ENCODE data around the gene GAS2L2. TPM values are rescaled to one million over a fixed set of nuclear protein-coding genes. Genes with fewer than 3 reads are reported as not detected.

Gene GAS2L2
- polyA plus RNA-seq, 1 donor from 2014 or later: 0.38 TPM

- Histone ChIP-seq H3K9ac (ENCODE audit: low read length) (no peak overlapping the region), H3K4me2 (ENCODE audit: low read length) (no peak overlapping the region), H3K79me2 (replicated peaks; ENCODE audit: insufficient read depth, low read length) (no peaks in the 10 kb centered on the region), H3K27me3 (ENCODE audit: insufficient read depth, low read depth, low read length) (peaks cover 36% of the 10 kb centered on the region), H3K9me3 (ENCODE audit: low read length) (no peaks in the 10 kb centered on the region), H3K9me2 (ENCODE audit: insufficient read depth, low read length) (no peaks in the 10 kb centered on the region), H3K4me3 (ENCODE audit: low read length) (no peak overlapping the region), H3K27ac (ENCODE audit: low read length) (no peak overlapping the region), H2AFZ (ENCODE audit: low read depth, low read length) (no peak overlapping the region), H3K36me3 (ENCODE audit: insufficient read depth, low read length) (no peaks in the 10 kb centered on the region), H4K20me1 (ENCODE audit: insufficient read depth) (no peaks in the 10 kb centered on the region), H3F3A (ENCODE audit: insufficient read depth, low read length, poor library complexity, severe bottlenecking) (no peaks in the 10 kb centered on the region)
- TF ChIP-seq POLR2AphosphoS5 (IDR thresholded peaks at IDR 0.05) (no peak), REST (IDR thresholded peaks at IDR 0.05; ENCODE audit: borderline replicate concordance) (no peak), RAD21 (conservative IDR thresholded peaks at IDR 0.05) (no peak), CTCF (IDR thresholded peaks at IDR 0.05; ENCODE audit: poor library complexity, severe bottlenecking) (no peak), SMC3 (conservative IDR thresholded peaks at IDR 0.05; ENCODE audit: poor library complexity) (no peak)
Observed at GRCh38 chr17:35799942-35800341, 46.9 kb upstream of the GAS2L2 start.

DNA sequence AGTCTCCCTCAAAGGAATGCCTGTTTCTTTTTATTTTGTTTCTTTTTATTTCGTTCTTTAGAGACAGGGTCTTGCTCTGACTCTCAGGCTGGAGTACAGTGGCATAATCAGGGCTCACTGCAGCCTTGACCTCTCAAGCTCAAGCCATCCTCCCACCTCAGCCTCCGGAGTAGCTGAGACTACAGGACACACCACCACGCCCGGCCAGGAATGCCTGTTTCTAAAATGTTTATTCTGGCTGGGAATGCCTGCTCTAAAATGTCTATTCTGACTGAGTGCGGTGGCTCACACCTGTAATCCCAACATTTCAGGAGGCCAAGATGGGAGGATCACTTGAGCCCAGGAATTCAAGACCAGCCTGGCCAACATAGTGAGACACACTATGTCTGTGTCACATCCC lies 44.9 kb upstream of the GAS2L2 start:
- Histone ChIP-seq H3K27ac (ENCODE audit: low read length) (no peak overlapping the region), H2AFZ (ENCODE audit: low read depth, low read length) (no peak overlapping the region), H3F3A (ENCODE audit: insufficient read depth, low read length, poor library complexity, severe bottlenecking) (no peaks in the 10 kb centered on the region), H3K79me2 (replicated peaks; ENCODE audit: insufficient read depth, low read length) (no peaks in the 10 kb centered on the region), H4K20me1 (ENCODE audit: insufficient read depth) (no peaks in the 10 kb centered on the region), H3K9ac (ENCODE audit: low read length) (no peak overlapping the region), H3K9me3 (ENCODE audit: low read length) (no peaks in the 10 kb centered on the region), H3K27me3 (ENCODE audit: insufficient read depth, low read depth, low read length) (peaks cover 56% of the 10 kb centered on the region), H3K4me3 (ENCODE audit: low read length) (no peak overlapping the region), H3K4me2 (ENCODE audit: low read length) (no peak overlapping the region), H3K9me2 (ENCODE audit: insufficient read depth, low read length) (no peaks in the 10 kb centered on the region), H3K36me3 (ENCODE audit: insufficient read depth, low read length) (no peaks in the 10 kb centered on the region)
- TF ChIP-seq EZH2 (IDR thresholded peaks at IDR 0.05; ENCODE audit: borderline replicate concordance, insufficient read depth, low read length, poor library complexity, severe bottlenecking) (no peak), TAF1 (IDR thresholded peaks at IDR 0.05; ENCODE audit: low read depth) (no peak)

GRCh38 chr17:35797370-35797769 lies 44.3 kb upstream of the GAS2L2 start:
- TF ChIP-seq RAD21 (conservative IDR thresholded peaks at IDR 0.05) (no peak), TAF1 (IDR thresholded peaks at IDR 0.05; ENCODE audit: low read depth) (no peak), EP300 (conservative IDR thresholded peaks at IDR 0.05; ENCODE audit: poor library complexity, severe bottlenecking) (no peak), REST (IDR thresholded peaks at IDR 0.05; ENCODE audit: borderline replicate concordance) (no peak), POLR2AphosphoS5 (IDR thresholded peaks at IDR 0.05) (no peak), CTCF (IDR thresholded peaks at IDR 0.05; ENCODE audit: poor library complexity, severe bottlenecking) (no peak), SMC3 (conservative IDR thresholded peaks at IDR 0.05; ENCODE audit: poor library complexity) (no peak), MXI1 (conservative IDR thresholded peaks at IDR 0.05; ENCODE audit: poor library complexity, severe bottlenecking) (no peak)
- H3K27me3 ChIP-seq (ENCODE audit: insufficient read depth, low read depth, low read length): peaks cover 57% of the 10 kb centered on the region
- H3K79me2 ChIP-seq (replicated peaks; ENCODE audit: insufficient read depth, low read length): no peaks in the 10 kb centered on the region

More at GRCh38 chr17:35797370-35797769, 44.3 kb upstream of the GAS2L2 start:
- Histone ChIP-seq H3K27ac (ENCODE audit: low read length) (no peak overlapping the region), H3K9ac (ENCODE audit: low read length) (no peak overlapping the region), H3K9me2 (ENCODE audit: insufficient read depth, low read length) (no peaks in the 10 kb centered on the region), H4K20me1 (ENCODE audit: insufficient read depth) (no peaks in the 10 kb centered on the region), H3K4me2 (ENCODE audit: low read length) (no peak overlapping the region), H2AFZ (ENCODE audit: low read depth, low read length) (no peak overlapping the region), H3F3A (ENCODE audit: insufficient read depth, low read length, poor library complexity, severe bottlenecking) (no peaks in the 10 kb centered on the region), H3K9me3 (ENCODE audit: low read length) (no peaks in the 10 kb centered on the region), H3K36me3 (ENCODE audit: insufficient read depth, low read length) (no peaks in the 10 kb centered on the region), H3K4me3 (ENCODE audit: low read length) (no peak overlapping the region)

Measured in neural cell (in vitro differentiated cells).